Measurements from ENCODE around the gene NMUR1.
A peak's percentile ranks its signal among the peaks of the same experiment; 100 is the strongest.

NMUR1 gene

DNA sequence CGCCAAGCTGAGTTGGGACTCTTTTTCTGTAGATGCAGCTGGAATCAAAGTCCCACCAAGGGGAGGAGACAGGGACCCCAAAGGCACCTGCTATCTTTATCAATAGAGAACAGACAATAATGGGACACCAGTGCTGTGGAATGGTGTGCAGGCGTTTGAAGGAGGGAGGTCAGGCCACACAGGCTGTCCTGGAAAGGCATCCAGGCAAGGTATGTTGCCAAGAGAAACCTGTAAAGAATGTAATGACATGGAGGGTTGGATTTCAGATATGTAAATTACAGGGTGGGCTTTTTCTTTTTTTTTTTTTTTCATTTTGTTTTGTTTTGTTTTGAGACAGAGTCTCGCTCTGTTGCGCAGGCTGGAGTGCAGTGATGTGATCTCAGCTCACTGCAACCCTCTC lies 9.7 kb upstream of the NMUR1 start:
- H3K9me3 Mint-ChIP-seq = peaks cover 7% of the 10 kb centered on the region
- H3K27ac Mint-ChIP-seq = no peak overlapping the region
- peaks cover 5% of the 10 kb centered on the region for H3K36me3 Mint-ChIP-seq
- H3K27me3 Mint-ChIP-seq = no peaks in the 10 kb centered on the region
- H3K4me3 Mint-ChIP-seq = no peak overlapping the region
- H3K4me1 Mint-ChIP-seq = peaks cover 6% of the 10 kb centered on the region

DNA sequence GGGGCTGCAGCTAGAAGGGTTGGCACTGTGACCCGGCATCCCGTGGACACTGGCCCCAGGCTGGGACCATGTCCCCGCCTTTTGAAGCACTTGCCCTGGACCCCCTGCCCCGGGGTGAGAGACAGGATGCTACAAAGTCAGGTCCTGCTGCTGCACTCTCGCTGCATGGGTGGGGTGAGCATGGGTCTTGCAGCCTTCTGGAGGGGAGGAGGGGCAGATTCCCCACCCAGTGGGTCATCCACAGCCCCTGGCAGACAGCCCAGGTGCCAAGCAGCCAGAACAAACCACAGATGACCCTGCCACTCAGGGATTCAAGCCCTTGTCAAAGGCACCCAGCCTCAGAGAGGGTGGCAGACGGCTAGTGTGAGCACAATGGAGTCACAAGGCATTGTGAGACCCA lies 5.7 kb upstream of the NMUR1 start:
- H3K4me1 Mint-ChIP-seq = peaks cover 4% of the 10 kb centered on the region
- H3K4me3 Mint-ChIP-seq = no peak overlapping the region
- H3K27ac Mint-ChIP-seq = no peak overlapping the region
- no peaks in the 10 kb centered on the region for H3K36me3 Mint-ChIP-seq
- no peaks in the 10 kb centered on the region for H3K9me3 Mint-ChIP-seq
- no peaks in the 10 kb centered on the region for H3K27me3 Mint-ChIP-seq

GRCh38 chr2:231533777-231534125 lies 3.5 kb upstream of the NMUR1 start:
- Mint-ChIP-seq H3K27me3 (peaks cover 4% of the 10 kb centered on the region), H3K27ac (no peak overlapping the region), H3K4me3 (no peak overlapping the region), H3K4me1 (peaks cover 9% of the 10 kb centered on the region), H3K9me3 (no peaks in the 10 kb centered on the region), H3K36me3 (no peaks in the 10 kb centered on the region)

DNA sequence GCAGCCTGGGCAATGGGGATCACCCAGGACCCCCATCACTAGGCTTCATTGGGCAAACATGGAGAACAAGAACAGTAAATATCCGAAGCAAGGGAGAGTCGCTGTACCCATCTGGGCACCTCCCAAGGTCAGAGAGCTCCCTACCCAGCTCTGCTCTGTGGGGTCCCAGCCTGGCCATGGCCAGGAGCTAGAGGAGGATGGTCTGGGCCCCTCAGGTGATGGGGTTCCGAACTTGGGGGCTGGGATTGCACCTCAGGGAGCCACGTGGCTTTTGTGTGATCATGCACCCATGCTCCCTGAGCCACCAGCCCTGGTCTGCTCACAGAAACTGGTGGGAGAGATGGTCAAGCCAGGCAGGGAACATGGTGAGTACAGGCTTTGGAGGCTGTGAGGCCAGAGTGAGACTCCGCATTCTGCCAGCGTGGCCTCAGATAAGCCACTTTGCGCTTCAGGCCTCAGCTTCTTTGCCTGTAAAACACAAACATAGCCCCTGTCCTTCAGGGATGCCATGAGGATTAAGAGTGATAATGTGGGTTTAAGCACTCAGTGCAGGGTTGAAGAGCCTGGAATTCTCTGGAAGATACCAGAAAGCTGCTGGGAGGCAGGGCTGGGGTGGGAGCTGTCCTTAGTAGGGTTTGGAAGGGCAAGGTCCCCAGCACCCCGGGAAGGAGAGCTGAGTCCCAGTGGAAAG lies 3.0 kb upstream of the NMUR1 start:
- H3K36me3 Mint-ChIP-seq = no peaks in the 10 kb centered on the region
- peaks cover 9% of the 10 kb centered on the region for H3K4me1 Mint-ChIP-seq
- no peak overlapping the region for H3K4me3 Mint-ChIP-seq
- no peak overlapping the region for H3K27ac Mint-ChIP-seq
- H3K27me3 Mint-ChIP-seq = peaks cover 4% of the 10 kb centered on the region
- H3K9me3 Mint-ChIP-seq = no peaks in the 10 kb centered on the region

DNA sequence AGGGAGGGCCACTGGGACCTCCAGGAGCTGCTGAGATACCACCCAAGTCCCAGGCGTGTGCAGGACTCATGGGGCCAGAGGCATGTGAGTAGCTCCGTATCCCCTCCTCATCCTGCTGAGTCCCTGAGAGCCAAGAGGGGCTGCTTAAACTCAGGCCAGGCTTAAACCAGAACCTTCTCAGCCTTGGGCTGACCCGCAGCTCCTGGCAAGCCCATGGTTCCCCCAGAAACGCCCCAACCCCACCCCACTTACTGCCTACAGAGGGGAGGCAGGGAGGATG lies 2.5 kb upstream of the NMUR1 start:
- H3K36me3 Mint-ChIP-seq = no peaks in the 10 kb centered on the region
- no peak overlapping the region for H3K27ac Mint-ChIP-seq
- H3K4me1 Mint-ChIP-seq = peaks cover 9% of the 10 kb centered on the region
- no peaks in the 10 kb centered on the region for H3K9me3 Mint-ChIP-seq
- H3K27me3 Mint-ChIP-seq = peaks cover 4% of the 10 kb centered on the region
- H3K4me3 Mint-ChIP-seq = no peak overlapping the region

DNA sequence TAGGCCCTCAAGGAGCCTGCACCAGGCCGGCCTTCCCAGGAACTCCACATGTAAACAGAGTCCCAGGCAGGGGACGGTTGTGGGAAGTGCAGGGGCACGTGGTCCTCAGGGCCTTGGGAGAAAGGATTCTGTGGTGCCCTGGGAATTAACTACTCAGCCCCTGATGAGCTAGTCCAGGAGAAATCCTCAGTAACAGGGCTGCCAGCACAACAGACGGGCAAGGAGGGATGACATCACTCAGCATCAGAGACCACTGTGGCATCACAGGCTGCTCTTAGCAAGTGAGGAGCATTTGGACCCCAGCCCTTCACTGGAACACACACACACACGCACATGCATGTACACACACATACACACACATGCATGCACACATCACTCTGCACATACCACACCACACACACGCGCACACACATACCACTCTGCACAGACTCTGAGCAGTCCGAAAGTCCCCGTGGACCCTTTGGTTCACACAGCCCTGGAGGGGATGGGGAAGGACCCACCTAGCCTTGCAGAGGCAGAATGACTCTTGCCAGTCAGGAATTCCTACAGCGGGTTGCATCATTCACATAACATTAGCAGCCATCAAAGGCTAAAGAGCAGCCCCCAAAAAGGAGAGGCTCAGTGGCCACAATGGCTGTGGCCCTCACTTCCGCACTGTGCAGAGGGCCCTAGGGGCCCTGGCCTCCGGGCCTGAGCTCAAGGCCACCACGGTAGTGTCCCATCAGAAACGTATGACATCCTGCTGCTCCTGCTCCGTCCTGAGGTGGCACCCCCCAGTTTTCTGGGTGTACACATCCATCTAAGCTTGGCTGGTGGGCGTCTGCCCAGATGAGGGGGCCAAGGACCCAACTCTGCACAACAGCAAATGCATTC lies 1.9 kb upstream of the NMUR1 start:
- no peaks in the 10 kb centered on the region for H3K36me3 Mint-ChIP-seq
- peaks cover 4% of the 10 kb centered on the region for H3K27me3 Mint-ChIP-seq
- H3K27ac Mint-ChIP-seq = no peak overlapping the region
- H3K4me3 Mint-ChIP-seq = no peak overlapping the region
- peaks cover 9% of the 10 kb centered on the region for H3K4me1 Mint-ChIP-seq
- H3K9me3 Mint-ChIP-seq = no peaks in the 10 kb centered on the region

GRCh38 chr2:231531466-231531865 lies 1.2 kb upstream of the NMUR1 start:
- H3K27ac Mint-ChIP-seq = no peak overlapping the region
- H3K36me3 Mint-ChIP-seq = no peaks in the 10 kb centered on the region
- no peaks in the 10 kb centered on the region for H3K9me3 Mint-ChIP-seq
- peaks cover 4% of the 10 kb centered on the region for H3K27me3 Mint-ChIP-seq
- peak overlapping the region; percentile 37 for H3K4me3 Mint-ChIP-seq
- H3K4me1 Mint-ChIP-seq = peaks cover 9% of the 10 kb centered on the region

- Mint-ChIP-seq H3K27me3 (peaks cover 4% of the 10 kb centered on the region), H3K36me3 (no peaks in the 10 kb centered on the region), H3K27ac (no peak overlapping the region), H3K4me1 (peaks cover 20% of the 10 kb centered on the region), H3K9me3 (no peaks in the 10 kb centered on the region), H3K4me3 (peak overlapping the region; percentile 78)
Observed at GRCh38 chr2:231528636-231529030, 1.6 kb downstream of the NMUR1 start.

DNA sequence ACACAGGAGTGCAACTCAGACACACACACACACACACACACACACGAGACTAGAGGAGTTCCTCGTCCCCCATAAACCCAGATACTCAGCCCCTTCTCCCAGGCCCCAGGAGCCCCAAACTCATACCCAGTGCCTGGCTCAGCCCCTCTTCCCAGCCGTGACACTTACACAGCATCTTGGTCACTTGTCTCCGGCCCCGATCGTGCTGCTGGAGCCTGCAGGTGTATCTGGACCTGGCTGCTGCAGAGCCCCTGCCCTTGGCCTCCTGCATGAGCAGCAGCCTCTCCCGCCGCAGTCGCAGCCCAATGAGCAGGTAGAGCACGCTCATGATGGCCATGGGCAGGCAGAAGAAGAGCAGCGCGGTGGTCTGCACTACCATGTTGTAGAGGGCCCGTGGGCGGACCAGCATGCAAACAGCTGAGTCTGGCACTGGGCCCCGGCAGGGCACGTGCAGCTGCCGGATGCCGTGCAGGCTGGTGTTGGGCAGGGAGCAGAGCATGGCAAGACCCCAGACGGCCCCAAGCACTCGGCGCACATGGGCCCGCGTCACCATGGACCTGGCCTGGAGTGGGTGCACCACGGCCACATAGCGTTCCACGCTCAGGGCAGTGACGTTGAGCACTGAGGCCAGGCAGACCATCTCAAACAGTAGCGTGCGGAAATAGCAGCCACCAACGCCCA lies 2.1 kb downstream of the NMUR1 start:
- H3K4me3 Mint-ChIP-seq = peak overlapping the region; percentile 78
- no peak overlapping the region for H3K27ac Mint-ChIP-seq

DNA sequence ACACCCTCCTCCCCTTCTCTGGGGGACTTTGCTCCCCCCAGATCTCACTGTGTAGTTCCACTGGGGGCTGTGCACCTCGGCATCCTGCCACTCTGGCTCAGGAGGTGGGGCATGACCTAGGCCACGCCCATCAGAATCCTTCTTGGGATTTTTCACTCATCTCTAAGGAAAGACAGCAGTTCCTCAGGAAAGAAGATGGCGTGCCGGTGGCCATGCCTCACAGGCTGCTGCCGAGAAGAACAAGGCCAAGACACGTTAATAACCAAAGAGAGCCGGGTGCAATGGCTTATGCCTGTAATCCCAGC lies 3.2 kb downstream of the NMUR1 start:
- H3K9me3 Mint-ChIP-seq = no peaks in the 10 kb centered on the region
- peak overlapping the region; percentile 8 for H3K4me3 Mint-ChIP-seq
- H3K27me3 Mint-ChIP-seq = peaks cover 4% of the 10 kb centered on the region
- no peak overlapping the region for H3K27ac Mint-ChIP-seq
- H3K36me3 Mint-ChIP-seq = no peaks in the 10 kb centered on the region
- H3K4me1 Mint-ChIP-seq = peaks cover 20% of the 10 kb centered on the region

More for the DNA sequence above, 2.1 kb downstream of the NMUR1 start:
- no peaks in the 10 kb centered on the region for H3K36me3 Mint-ChIP-seq
- H3K27me3 Mint-ChIP-seq = peaks cover 4% of the 10 kb centered on the region
- H3K4me1 Mint-ChIP-seq = peaks cover 20% of the 10 kb centered on the region
- no peaks in the 10 kb centered on the region for H3K9me3 Mint-ChIP-seq

DNA sequence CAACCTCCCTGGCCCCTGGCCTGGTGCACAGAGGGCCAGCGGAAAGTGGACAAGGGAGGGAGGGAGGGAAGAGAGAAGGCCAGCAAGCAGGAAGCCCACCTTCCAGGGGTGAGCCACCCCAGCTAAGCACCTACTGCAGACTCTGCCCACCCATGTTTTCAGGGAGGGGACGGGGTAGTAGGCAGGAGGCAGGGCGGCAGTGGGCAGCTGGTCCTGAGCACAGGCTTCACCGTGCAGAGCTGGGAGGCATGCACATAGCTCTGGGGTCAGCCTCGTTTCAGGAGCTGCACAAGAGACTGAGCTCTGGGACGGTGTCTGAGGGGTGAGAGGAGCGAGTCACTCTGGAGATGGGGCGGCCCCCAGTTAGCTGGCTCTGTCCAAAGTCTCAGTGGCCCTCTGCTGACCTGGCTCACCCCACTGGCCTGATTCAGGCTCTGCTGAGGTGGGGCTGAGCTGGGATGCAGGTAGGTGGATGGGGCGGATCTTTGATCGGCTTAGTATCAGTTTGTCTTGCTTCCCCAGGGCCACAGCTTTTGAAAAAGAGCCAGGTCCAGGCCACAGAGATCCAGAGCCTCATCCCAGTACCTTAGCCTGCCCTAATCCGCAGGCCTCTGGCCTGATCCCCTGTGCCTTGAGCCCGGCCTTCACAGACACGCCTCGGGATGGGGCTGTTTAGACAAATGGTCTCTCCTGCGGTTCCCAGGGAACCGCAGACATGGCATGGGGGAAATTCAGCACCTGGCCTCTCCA lies 3.7 kb downstream of the NMUR1 start:
- Mint-ChIP-seq H3K27ac (no peak overlapping the region), H3K4me3 (peak overlapping the region; percentile 8), H3K27me3 (peaks cover 4% of the 10 kb centered on the region), H3K9me3 (no peaks in the 10 kb centered on the region), H3K36me3 (no peaks in the 10 kb centered on the region), H3K4me1 (peaks cover 20% of the 10 kb centered on the region)

GRCh38 chr2:231525248-231526163 lies 4.7 kb downstream of the NMUR1 start:
- peaks cover 11% of the 10 kb centered on the region for H3K4me1 Mint-ChIP-seq
- H3K27me3 Mint-ChIP-seq = peaks cover 3% of the 10 kb centered on the region
- no peak overlapping the region for H3K4me3 Mint-ChIP-seq

DNA sequence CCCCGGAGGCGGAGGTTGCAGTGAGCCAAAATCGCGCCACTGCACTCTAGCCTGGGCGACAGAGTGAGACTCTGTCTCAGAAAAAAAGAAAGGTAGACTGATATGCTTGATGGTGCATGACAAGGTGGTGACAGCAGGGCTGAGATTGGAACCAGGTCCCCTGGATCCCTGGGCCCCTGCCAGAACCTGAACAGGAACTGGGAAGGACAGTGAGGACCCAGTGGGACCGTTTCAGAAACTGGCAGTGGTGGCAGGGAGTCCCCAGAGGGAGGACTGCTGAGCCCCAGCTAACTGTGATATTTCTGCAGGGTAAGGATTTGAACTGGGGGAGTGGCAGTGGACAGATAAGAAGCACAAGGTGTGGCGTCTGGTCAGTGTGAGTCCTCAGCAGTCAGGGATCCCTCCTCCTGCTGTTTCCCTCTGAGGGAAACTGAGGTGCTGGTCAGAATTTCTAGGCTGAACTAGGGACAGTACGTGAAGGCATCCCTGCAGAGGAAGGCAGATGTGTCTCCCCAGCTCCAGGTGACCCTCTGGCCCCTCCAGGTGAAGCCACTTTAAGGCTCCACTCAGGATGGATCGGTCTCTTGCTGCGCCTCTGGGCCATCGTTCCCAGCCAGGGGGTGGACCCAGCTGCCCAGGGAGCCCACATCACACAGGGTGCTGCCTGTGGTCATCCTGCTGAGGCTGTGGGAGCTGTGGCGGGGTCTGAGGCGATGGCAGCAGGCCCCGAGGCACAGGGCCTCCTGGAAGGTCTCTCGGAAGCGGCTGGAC lies 5.6 kb downstream of the NMUR1 start:
- Mint-ChIP-seq H3K9me3 (no peaks in the 10 kb centered on the region), H3K27me3 (peaks cover 3% of the 10 kb centered on the region), H3K4me3 (no peak overlapping the region), H3K27ac (peak overlapping the region; percentile 62), H3K36me3 (no peaks in the 10 kb centered on the region), H3K4me1 (peaks cover 11% of the 10 kb centered on the region)

More at GRCh38 chr2:231525248-231526163, 4.7 kb downstream of the NMUR1 start:
- Mint-ChIP-seq H3K36me3 (no peaks in the 10 kb centered on the region), H3K27ac (peak overlapping the region; percentile 62), H3K9me3 (no peaks in the 10 kb centered on the region)

Measured in activated naive CD4-positive, alpha-beta T cell treated with anti-CD3 and anti-CD28 coated beads, Interleukin-2, amount 50 U/mL, for 24 hours (primary cell).